Tibial artery (tissue), 4 donors: ENCODE results near the gene RBMS3.

Source experiments
- DNase-seq, 2 donors: peaks; one replicate each; pipeline ENCODE4 v3.0.0-alpha.2; 2019
- H3K27ac ChIP-seq, 2 donors: fragments of 200-600 bp; sonication (generic) in 1 of 2; 1 replicate in 1 of 2; 2 replicates in 1 of 2; pipeline ENCODE4 v1.5.1; 2018 to 2019; ENCODE audit warnings: mild to moderate bottlenecking in 1 of 2
- H3K27me3 ChIP-seq, 2 donors: fragments of 200-600 bp; sonication (generic) in 1 of 2; one replicate each; pipeline versions ENCODE4 v1.5.1 to v1.6.0; 2016 to 2019
- H3K36me3 ChIP-seq, 3 donors: fragments of 200-600 bp; sonication (generic) in 2 of 3; one replicate each; pipeline ENCODE4 v1.5.1; 2016 to 2019; ENCODE audit warnings: mild to moderate bottlenecking in 2 of 3
- H3K4me1 ChIP-seq, 4 donors: fragments of 200-600 bp; sonication (generic) in 2 of 4; 1 replicate in 3 of 4; 2 replicates in 1 of 4; pipeline ENCODE4 v1.5.1; 2016 to 2019
- H3K4me3 ChIP-seq, 2 donors: fragments of 200-600 bp; sonication (generic) in 1 of 2; 1 replicate in 1 of 2; 2 replicates in 1 of 2; pipeline ENCODE4 v1.5.1; 2018 to 2019; ENCODE audit warnings: mild to moderate bottlenecking in 2 of 2
- H3K9me3 ChIP-seq, 3 donors: fragments of 200-600 bp; sonication (generic) in 1 of 3; one replicate each; pipeline ENCODE4 v1.5.1; 2016 to 2019
- CTCF ChIP-seq, 2 experiments: fragments of 200-600 bp in 1 of 2; fragments of 450-650 bp in 1 of 2; IDR thresholded peaks; one replicate each; pipeline ENCODE4 v1.5.1; 2017 to 2019; ENCODE audit warnings: antibody characterized with exemption in 2 of 2, mild to moderate bottlenecking in 1 of 2, moderate library complexity in 1 of 2
- intact Hi-C: fragments of 100-400 bp; cut with DNase I; formaldehyde crosslinking; loops from one replicate; pipeline ENCODE4 v1.15.0; 2023; ENCODE audit warnings: low total_unique reads

The RBMS3 gene

GRCh38 chr3:29823233-29823632 is 542.4 kb downstream of the RBMS3 start:
- no peak overlapping the region for H3K4me3 ChIP-seq
- peaks cover 0 to 12% (median 0%) of the 10 kb centered on the region in 4 donors for H3K4me1 ChIP-seq
- intact Hi-C loops: no loop called here
- peaks cover 0 to 7% (median 0%) of the 10 kb centered on the region in 3 donors for H3K36me3 ChIP-seq
- no peak overlapping the region for H3K27ac ChIP-seq
- no peaks in the 10 kb centered on the region for H3K27me3 ChIP-seq
- no peak for DNase-seq
- no peaks in the 10 kb centered on the region for H3K9me3 ChIP-seq
- TF ChIP-seq CTCF (IDR thresholded peaks at IDR 0.05): no peak

- no peaks in the 10 kb centered on the region for H3K9me3 ChIP-seq
- no peak for TF ChIP-seq CTCF (IDR thresholded peaks at IDR 0.05)
- no peak for DNase-seq
- no peaks in the 10 kb centered on the region for H3K27me3 ChIP-seq
- H3K4me3 ChIP-seq: no peak overlapping the region
- H3K4me1 ChIP-seq: peaks cover 0 to 25% (median 0%) of the 10 kb centered on the region in 4 donors
- peaks cover 0 to 7% (median 0%) of the 10 kb centered on the region in 3 donors for H3K36me3 ChIP-seq
- intact Hi-C loops: no loop called here
- no peak overlapping the region for H3K27ac ChIP-seq
Observed at GRCh38 chr3:29826712-29827111, 545.8 kb downstream of the RBMS3 start.

GRCh38 chr3:29827756-29828155 is 546.9 kb downstream of the RBMS3 start:
- no peak overlapping the region for H3K4me3 ChIP-seq
- no peaks in the 10 kb centered on the region for H3K27me3 ChIP-seq
- intact Hi-C loops: no loop called here
- no peak for TF ChIP-seq CTCF (IDR thresholded peaks at IDR 0.05)
- no peaks in the 10 kb centered on the region for H3K9me3 ChIP-seq
- no peak overlapping the region for H3K27ac ChIP-seq
- DNase-seq: no peak
- H3K36me3 ChIP-seq: peaks cover 0 to 7% (median 0%) of the 10 kb centered on the region in 3 donors
- H3K4me1 ChIP-seq: peaks cover 0 to 15% (median 0%) of the 10 kb centered on the region in 4 donors

GRCh38 chr3:29829340-29829739 is 548.5 kb downstream of the RBMS3 start:
- DNase-seq: no peak
- peaks cover 0 to 7% (median 0%) of the 10 kb centered on the region in 3 donors for H3K36me3 ChIP-seq

GRCh38 chr3:29850641-29851040 is 569.8 kb downstream of the RBMS3 start:
- H3K4me3 ChIP-seq: no peak overlapping the region
- no peaks in the 10 kb centered on the region for H3K27me3 ChIP-seq
- H3K4me1 ChIP-seq: peaks cover 0 to 17% (median 7%) of the 10 kb centered on the region in 4 donors
- intact Hi-C loops: no loop called here
- H3K36me3 ChIP-seq: no peaks in the 10 kb centered on the region
- no peak for TF ChIP-seq CTCF (IDR thresholded peaks at IDR 0.05)
- H3K9me3 ChIP-seq: peaks cover 0 to 4% (median 0%) of the 10 kb centered on the region in 3 donors
- DNase-seq: no peak
- no peak overlapping the region for H3K27ac ChIP-seq

More at GRCh38 chr3:29829340-29829739, 548.5 kb downstream of the RBMS3 start:
- Histone ChIP-seq H3K9me3 (no peaks in the 10 kb centered on the region), H3K27me3 (no peaks in the 10 kb centered on the region), H3K4me1 (peaks cover 0 to 15% (median 0%) of the 10 kb centered on the region in 4 donors), H3K27ac (no peak overlapping the region), H3K4me3 (no peak overlapping the region)
- no peak for TF ChIP-seq CTCF (IDR thresholded peaks at IDR 0.05)
- intact Hi-C loops: no loop called here

- intact Hi-C loops: no loop called here
- DNase-seq: no peak
- Histone ChIP-seq H3K27me3 (no peaks in the 10 kb centered on the region), H3K4me1 (peaks cover 0 to 26% (median 10%) of the 10 kb centered on the region in 4 donors), H3K9me3 (peaks cover 0 to 4% (median 0%) of the 10 kb centered on the region in 3 donors), H3K4me3 (no peak overlapping the region), H3K27ac (no peak overlapping the region), H3K36me3 (no peaks in the 10 kb centered on the region)
- TF ChIP-seq CTCF (IDR thresholded peaks at IDR 0.05): no peak
Observed at GRCh38 chr3:29852767-29853166, 571.9 kb downstream of the RBMS3 start.
